KMS-11 (cell line): ENCODE results near the gene CNR1.

ENCODE experiments used
- H2AFZ ChIP-seq: fragments of 200-600 bp; sonication (generic); 2 replicates; pipeline ENCODE4 v1.6.1; 2016; ENCODE audit warnings: antibody characterized with exemption, mixed run types, low read depth
- H3K27ac ChIP-seq: fragments of 200-600 bp; sonication (generic); 2 replicates; pipeline ENCODE4 v1.6.1; 2016; ENCODE audit warnings: mild to moderate bottlenecking, mixed run types
- H3K27me3 ChIP-seq: fragments of 200-600 bp; sonication (generic); 2 replicates; pipeline ENCODE4 v1.6.1; 2017; ENCODE audit warnings: mild to moderate bottlenecking, low read depth, mixed run types, moderate library complexity; ENCODE audit not compliant: insufficient read depth
- H3K36me3 ChIP-seq: fragments of 200-600 bp; sonication (generic); 2 replicates; pipeline ENCODE4 v1.6.1; 2017; ENCODE audit warnings: mild to moderate bottlenecking, mixed run types; ENCODE audit not compliant: insufficient read depth
- H3K4me1 ChIP-seq: fragments of 200-600 bp; sonication (generic); 2 replicates; pipeline ENCODE4 v1.6.1; 2016; ENCODE audit warnings: mild to moderate bottlenecking, low read depth, mixed run types; ENCODE audit not compliant: poor library complexity, severe bottlenecking
- H3K4me2 ChIP-seq: fragments of 200-600 bp; sonication (generic); 2 replicates; pipeline ENCODE4 v1.7.0; 2016; ENCODE audit warnings: mild to moderate bottlenecking, mixed run types
- H3K4me3 ChIP-seq: fragments of 200-600 bp; sonication (generic); IDR thresholded peaks from 2 replicates; pipeline ENCODE4 v1.6.1; 2017; ENCODE audit warnings: low read depth, low read length, mixed read lengths; ENCODE audit not compliant: insufficient read depth
- H3K79me2 ChIP-seq: fragments of 200-600 bp; sonication (generic); 2 replicates; pipeline ENCODE4 v1.6.1; 2016; ENCODE audit warnings: low read depth, mixed run types; ENCODE audit not compliant: insufficient read depth
- H3K9ac ChIP-seq: fragments of 200-600 bp; sonication (generic); 2 replicates; pipeline ENCODE4 v1.6.1; 2016; ENCODE audit warnings: mild to moderate bottlenecking, mixed run types
- H4K20me1 ChIP-seq: fragments of 200-600 bp; sonication (generic); 2 replicates; pipeline ENCODE4 v1.6.1; 2016; ENCODE audit warnings: mild to moderate bottlenecking, mixed run types; ENCODE audit not compliant: insufficient read depth
- CTCF ChIP-seq: fragments of 200-600 bp; sonication (generic); conservative IDR thresholded peaks from 2 replicates; pipeline ENCODE4 v1.6.1; 2017; ENCODE audit warnings: low read depth, mild to moderate bottlenecking, antibody characterized with exemption, low read length, moderate library complexity, mixed read lengths

Gene CNR1

DNA sequence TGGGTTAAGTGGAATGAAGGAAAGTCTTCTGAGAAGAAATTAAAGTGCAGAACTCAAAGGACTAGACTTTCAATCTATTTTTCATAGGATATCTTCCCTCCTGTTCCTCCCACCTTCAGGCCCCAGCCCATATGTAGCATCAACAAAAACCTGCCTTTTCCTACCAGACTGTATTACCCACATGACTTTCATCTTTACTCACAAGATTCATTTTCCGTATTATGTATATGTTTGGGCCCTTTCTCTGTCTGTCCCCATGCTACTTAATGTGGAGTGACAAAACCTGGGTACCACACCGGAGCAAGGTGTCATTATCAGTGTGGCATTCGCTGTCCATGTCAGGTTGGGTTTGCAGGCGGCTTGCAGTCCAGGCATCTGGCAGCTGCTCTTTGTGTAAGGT is 18.8 kb upstream of the CNR1 start:
- H3K27ac ChIP-seq = no peak overlapping the region
- no peak overlapping the region for H3K4me2 ChIP-seq
- no peak overlapping the region for H3K4me3 ChIP-seq
- no peak for TF ChIP-seq CTCF
- H2AFZ ChIP-seq = no peak overlapping the region
- no peaks in the 10 kb centered on the region for H3K36me3 ChIP-seq
- no peaks in the 10 kb centered on the region for H3K79me2 ChIP-seq
- no peaks in the 10 kb centered on the region for H3K27me3 ChIP-seq
- no peaks in the 10 kb centered on the region for H3K4me1 ChIP-seq
- H4K20me1 ChIP-seq = no peaks in the 10 kb centered on the region
- H3K9ac ChIP-seq = no peak overlapping the region

GRCh38 chr6:88183471-88183870 is 17.3 kb upstream of the CNR1 start:
- H3K4me3 ChIP-seq = no peak overlapping the region
- no peaks in the 10 kb centered on the region for H3K4me1 ChIP-seq
- H3K27ac ChIP-seq = no peak overlapping the region
- H3K36me3 ChIP-seq = no peaks in the 10 kb centered on the region
- no peaks in the 10 kb centered on the region for H3K79me2 ChIP-seq
- no peak overlapping the region for H2AFZ ChIP-seq
- no peaks in the 10 kb centered on the region for H3K27me3 ChIP-seq
- no peak overlapping the region for H3K9ac ChIP-seq
- no peaks in the 10 kb centered on the region for H4K20me1 ChIP-seq
- H3K4me2 ChIP-seq = no peak overlapping the region
- no peak for TF ChIP-seq CTCF

- Histone ChIP-seq H3K4me3 (no peak overlapping the region), H2AFZ (no peak overlapping the region), H3K4me1 (no peaks in the 10 kb centered on the region), H3K27ac (no peak overlapping the region), H3K4me2 (no peak overlapping the region), H3K9ac (no peak overlapping the region), H4K20me1 (no peaks in the 10 kb centered on the region), H3K27me3 (no peaks in the 10 kb centered on the region), H3K79me2 (no peaks in the 10 kb centered on the region), H3K36me3 (no peaks in the 10 kb centered on the region)
- no peak for TF ChIP-seq CTCF
Observed at GRCh38 chr6:88179692-88180091, 13.5 kb upstream of the CNR1 start.

DNA sequence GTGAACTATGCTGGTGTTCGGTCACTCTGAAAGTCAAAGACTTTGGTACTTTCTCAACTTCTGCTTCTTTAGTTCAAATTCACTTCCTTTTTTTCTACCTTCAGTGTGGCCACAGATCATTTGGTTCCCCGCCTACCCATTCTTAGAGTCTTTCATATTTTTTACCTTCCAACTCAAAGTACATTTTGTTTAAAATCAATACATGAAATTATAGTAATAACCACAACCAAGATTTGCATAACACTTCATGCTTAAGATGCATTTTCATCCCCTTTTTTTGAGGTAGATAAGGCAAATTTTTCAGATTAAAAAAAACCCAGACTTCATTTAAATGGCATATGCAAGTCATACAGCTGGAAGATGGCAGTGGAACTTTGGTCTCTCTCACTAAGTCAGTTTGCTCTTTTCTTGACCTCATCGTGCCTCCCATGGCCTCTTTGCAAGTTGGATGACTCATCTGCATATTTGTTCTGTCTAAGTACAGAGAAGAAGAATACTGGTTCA is 11.9 kb upstream of the CNR1 start:
- Histone ChIP-seq H3K9ac (no peak overlapping the region), H3K36me3 (no peaks in the 10 kb centered on the region), H3K27me3 (no peaks in the 10 kb centered on the region), H3K4me1 (no peaks in the 10 kb centered on the region), H3K27ac (no peak overlapping the region), H4K20me1 (no peaks in the 10 kb centered on the region), H3K4me3 (no peak overlapping the region), H3K79me2 (no peaks in the 10 kb centered on the region), H3K4me2 (no peak overlapping the region), H2AFZ (no peak overlapping the region)
- TF ChIP-seq CTCF = no peak

- H2AFZ ChIP-seq = no peak overlapping the region
- H3K9ac ChIP-seq = no peak overlapping the region
- H3K4me1 ChIP-seq = no peaks in the 10 kb centered on the region
- no peak overlapping the region for H3K4me2 ChIP-seq
- H4K20me1 ChIP-seq = no peaks in the 10 kb centered on the region
- no peak overlapping the region for H3K27ac ChIP-seq
- no peaks in the 10 kb centered on the region for H3K36me3 ChIP-seq
- TF ChIP-seq CTCF = no peak
- H3K79me2 ChIP-seq = no peaks in the 10 kb centered on the region
- H3K4me3 ChIP-seq = no peak overlapping the region
- no peaks in the 10 kb centered on the region for H3K27me3 ChIP-seq
Observed at GRCh38 chr6:88174906-88175305, 8.8 kb upstream of the CNR1 start.
